HepG2 (cell line): ENCODE data around the gene NOA1.

Experiments
- CTCF ChIP-seq: sonication (generic); formaldehyde crosslinking; IDR thresholded peaks from 2 replicates; pipeline ENCODE4 v1.5.0; 2020; ENCODE audit warnings: mild to moderate bottlenecking, missing genetic modification reagents, moderate library complexity
- NR2C2 ChIP-seq: sonication (generic); formaldehyde crosslinking; IDR thresholded peaks from 2 replicates; pipeline ENCODE4 v1.4.0; 2020; ENCODE audit warnings: missing genetic modification reagents, mild to moderate bottlenecking, moderate library complexity, borderline replicate concordance
- SIN3B ChIP-seq: fragments of 150-350 bp; IDR thresholded peaks from 2 replicates; pipeline ENCODE4 v1.6.1; 2014; ENCODE audit warnings: low read length
- ZNF781 ChIP-seq: sonication (generic); formaldehyde crosslinking; IDR thresholded peaks from 2 replicates; pipeline ENCODE4 v1.5.1; 2020; ENCODE audit warnings: borderline replicate concordance, mild to moderate bottlenecking, missing genetic modification reagents; ENCODE audit errors: not compliant biosample characterization

- no peak for TF ChIP-seq CTCF (CRISPR knock-in tag)
- no peak for TF ChIP-seq NR2C2 (CRISPR knock-in tag)
- TF ChIP-seq SIN3B = no peak
- TF ChIP-seq ZNF781 (CRISPR knock-in tag) = no peak
Measured at GRCh38 chr4:56927196-56927595, 50.2 kb downstream of the NOA1 start.
